ENCODE measurements around the gene CHL1.
A peak's percentile ranks its signal among the peaks of the same experiment; 100 is the strongest.

CHL1 gene

GRCh38 chr3:353191-353739, 156.7 kb downstream of the CHL1 start:
- Histone ChIP-seq H2AFZ (ENCODE audit: low read depth, low read length) (no peak overlapping the region), H4K20me1 (ENCODE audit: insufficient read depth, low read length) (no peaks in the 10 kb centered on the region), H3K4me3 (ENCODE audit: low read depth in 1 of 2, low read length in 2 of 2) (no peak overlapping the region), H3K9ac (ENCODE audit: low read depth, low read length) (no peak overlapping the region), H3K36me3 (ENCODE audit: insufficient read depth, low read length) (no peaks in the 10 kb centered on the region), H3K27me3 (ENCODE audit: insufficient read depth, low read length, poor library complexity) (no peaks in the 10 kb centered on the region), H3K4me1 (ENCODE audit: insufficient read depth, low read length) (no peaks in the 10 kb centered on the region), H3K27ac (ENCODE audit: low read length) (no peak overlapping the region), H3K4me2 (ENCODE audit: insufficient read depth, low read length) (no peak overlapping the region), H3K9me3 (ENCODE audit: insufficient read depth, low read length, severe bottlenecking) (no peaks in the 10 kb centered on the region), H3K79me2 (ENCODE audit: insufficient read depth, low read length) (no peaks in the 10 kb centered on the region)
- no peak for TF ChIP-seq EZH2 (IDR thresholded peaks at IDR 0.05; ENCODE audit: borderline replicate concordance, low read depth, low read length, severe bottlenecking)
- TF ChIP-seq CTCF (IDR thresholded peaks at IDR 0.05; ENCODE audit: borderline replicate concordance, extremely low read depth, low read length, poor library complexity, severe bottlenecking) = no peak
- ATAC-seq (ENCODE audit: insufficient read depth, low read depth) (no peak), DNase-seq (no peak)

GRCh38 chr3:354432-354831, 157.9 kb downstream of the CHL1 start:
- H4K20me1 ChIP-seq (ENCODE audit: insufficient read depth, low read length) = no peaks in the 10 kb centered on the region
- H3K36me3 ChIP-seq (ENCODE audit: insufficient read depth, low read length) = no peaks in the 10 kb centered on the region
- H3K4me2 ChIP-seq (ENCODE audit: insufficient read depth, low read length) = no peak overlapping the region
- H3K79me2 ChIP-seq (ENCODE audit: insufficient read depth, low read length) = no peaks in the 10 kb centered on the region
- no peak overlapping the region for H3K4me3 ChIP-seq (ENCODE audit: low read depth in 1 of 2, low read length in 2 of 2)
- H3K9me3 ChIP-seq (ENCODE audit: insufficient read depth, low read length, severe bottlenecking) = no peaks in the 10 kb centered on the region
- H3K9ac ChIP-seq (ENCODE audit: low read depth, low read length) = no peak overlapping the region
- H3K27ac ChIP-seq (ENCODE audit: low read length) = no peak overlapping the region
- no peaks in the 10 kb centered on the region for H3K27me3 ChIP-seq (ENCODE audit: insufficient read depth, low read length, poor library complexity)
- H2AFZ ChIP-seq (ENCODE audit: low read depth, low read length) = no peak overlapping the region
- no peaks in the 10 kb centered on the region for H3K4me1 ChIP-seq (ENCODE audit: insufficient read depth, low read length)
- peak; percentile 40 for DNase-seq
- no peak for TF ChIP-seq EZH2 (IDR thresholded peaks at IDR 0.05; ENCODE audit: borderline replicate concordance, low read depth, low read length, severe bottlenecking)
- peak; percentile 85 for TF ChIP-seq CTCF (IDR thresholded peaks at IDR 0.05; ENCODE audit: borderline replicate concordance, extremely low read depth, low read length, poor library complexity, severe bottlenecking)
- peak; percentile 72 for ATAC-seq (ENCODE audit: insufficient read depth, low read depth)

- H3K4me1 ChIP-seq (ENCODE audit: insufficient read depth, low read length) = no peaks in the 10 kb centered on the region
- no peak for ATAC-seq (ENCODE audit: insufficient read depth, low read depth)
- no peak for DNase-seq
Observed at GRCh38 chr3:355622-356021, 159.1 kb downstream of the CHL1 start.

More at GRCh38 chr3:355622-356021, 159.1 kb downstream of the CHL1 start:
- Histone ChIP-seq H2AFZ (ENCODE audit: low read depth, low read length) (no peak overlapping the region), H3K4me2 (ENCODE audit: insufficient read depth, low read length) (no peak overlapping the region), H3K79me2 (ENCODE audit: insufficient read depth, low read length) (no peaks in the 10 kb centered on the region), H3K9me3 (ENCODE audit: insufficient read depth, low read length, severe bottlenecking) (no peaks in the 10 kb centered on the region), H3K4me3 (ENCODE audit: low read depth in 1 of 2, low read length in 2 of 2) (no peak overlapping the region), H3K27ac (ENCODE audit: low read length) (no peak overlapping the region), H4K20me1 (ENCODE audit: insufficient read depth, low read length) (no peaks in the 10 kb centered on the region), H3K36me3 (ENCODE audit: insufficient read depth, low read length) (no peaks in the 10 kb centered on the region), H3K27me3 (ENCODE audit: insufficient read depth, low read length, poor library complexity) (no peaks in the 10 kb centered on the region), H3K9ac (ENCODE audit: low read depth, low read length) (no peak overlapping the region)
- no peak for TF ChIP-seq EZH2 (IDR thresholded peaks at IDR 0.05; ENCODE audit: borderline replicate concordance, low read depth, low read length, severe bottlenecking)
- TF ChIP-seq CTCF (IDR thresholded peaks at IDR 0.05; ENCODE audit: borderline replicate concordance, extremely low read depth, low read length, poor library complexity, severe bottlenecking) = no peak

Measured in DND-41 (cell line).